Mammary epithelial cell (primary cell): ENCODE data around the gene ANO1.

ENCODE experiments used
- CTCF ChIP-seq, 2 donors: IDR thresholded peaks in 1 of 2; conservative IDR thresholded peaks in 1 of 2; 2 replicates each; pipeline ENCODE4 v1.5.1; 2011 to 2012; ENCODE audit warnings: inconsistent platforms in 2 of 2, low read length in 2 of 2, mild to moderate bottlenecking in 2 of 2, control low read depth in 1 of 2, low read depth in 1 of 2; ENCODE audit not compliant: insufficient read depth in 1 of 2; ENCODE audit errors: extremely low read depth in 1 of 2
- EZH2 ChIP-seq: IDR thresholded peaks from 2 replicates; pipeline ENCODE4 v1.6.1; 2012; ENCODE audit warnings: low read length, inconsistent platforms, borderline replicate concordance

GRCh38 chr11:70220920-70221319 lies 142.8 kb downstream of the ANO1 start:
- no peak for TF ChIP-seq CTCF (conservative IDR thresholded peaks at IDR 0.05 in 1 of 2, IDR thresholded peaks at IDR 0.05 in 1 of 2; ENCODE audit: extremely low read depth in 1 of 2, insufficient read depth in 1 of 2, low read depth in 1 of 2, low read length in 2 of 2)
- no peak for TF ChIP-seq EZH2
